ENCODE data around the gene SLC8A1.

The SLC8A1 gene

DNA sequence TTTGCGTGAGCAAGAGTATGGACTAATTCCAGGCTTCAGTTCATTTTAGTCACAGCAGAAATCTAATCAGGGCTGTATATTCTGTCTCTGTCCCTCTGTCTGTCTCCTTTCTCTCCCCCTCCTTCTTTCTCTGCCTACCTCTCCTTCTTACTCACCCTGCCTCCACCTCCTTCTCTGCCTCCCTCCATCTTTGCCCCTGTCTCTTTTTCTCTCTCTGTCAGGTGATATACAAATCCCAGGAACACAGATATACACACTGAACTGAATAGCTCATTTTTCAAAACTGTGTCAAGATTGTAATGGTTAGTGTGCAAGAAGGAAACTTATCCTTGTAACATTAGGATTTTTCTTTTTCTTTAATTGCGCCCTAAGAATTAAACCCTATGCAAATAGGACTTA, 32.5 kb downstream of the SLC8A1 start:
- DNase-seq = no peak

DNA sequence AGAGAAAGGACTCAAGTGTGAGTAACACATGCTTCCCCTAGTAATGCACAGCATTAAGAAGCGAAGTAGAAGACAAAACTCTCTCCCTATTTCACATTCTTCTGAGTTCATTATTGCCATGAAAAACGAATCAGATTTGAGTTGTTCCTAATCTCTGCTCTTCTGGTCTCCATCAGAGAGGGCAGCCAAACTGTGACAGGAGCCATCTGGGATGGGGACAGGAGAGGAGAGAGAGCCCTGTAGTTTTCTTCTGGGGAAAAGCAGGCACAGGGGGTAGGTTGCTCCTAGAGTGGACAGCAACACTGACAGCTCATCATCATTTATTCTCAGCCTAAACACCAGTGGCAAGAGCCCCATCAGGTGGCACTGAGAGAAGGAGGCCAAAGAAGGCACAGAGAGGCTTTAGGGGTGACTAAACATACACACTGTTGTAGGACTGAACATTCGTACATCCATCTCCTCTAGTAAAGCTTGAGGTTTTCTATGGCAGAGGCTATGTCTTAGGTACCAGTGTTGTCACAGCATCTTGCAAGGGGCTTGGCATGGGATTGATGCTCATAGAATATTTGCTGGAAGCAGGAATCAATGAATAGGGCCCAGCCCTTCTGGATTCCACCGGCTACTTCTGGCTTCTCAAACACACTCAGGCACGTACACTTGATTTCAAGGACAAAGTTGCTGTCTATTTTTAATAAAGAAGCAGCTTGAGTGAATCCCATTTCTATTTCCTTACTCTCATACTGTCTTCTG, 33.1 kb downstream of the SLC8A1 start:
- DNase-seq = no peak

DNA sequence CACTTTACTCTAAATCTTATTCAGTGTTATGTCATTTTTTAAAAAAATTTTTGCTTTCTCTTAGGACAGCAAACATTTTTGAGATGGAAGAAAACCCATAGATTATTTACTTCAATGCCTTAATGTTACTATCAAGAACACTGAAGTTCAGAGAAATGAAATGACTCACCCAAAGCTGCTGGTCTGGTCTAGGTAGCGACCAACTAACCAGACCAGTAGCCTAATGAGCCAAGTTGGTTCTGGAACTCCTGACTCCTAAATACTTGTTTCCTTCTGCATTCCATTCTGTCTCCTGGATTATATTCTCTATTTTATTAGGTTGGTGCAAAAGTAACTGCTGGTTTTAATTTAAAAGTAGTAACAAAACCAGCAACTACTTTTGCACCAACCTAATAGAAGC, 35.4 kb downstream of the SLC8A1 start:
- no peak for DNase-seq

- peak; percentile 80 for DNase-seq
Measured at GRCh38 chr2:40415391-40415790, 36.5 kb downstream of the SLC8A1 start.

DNA sequence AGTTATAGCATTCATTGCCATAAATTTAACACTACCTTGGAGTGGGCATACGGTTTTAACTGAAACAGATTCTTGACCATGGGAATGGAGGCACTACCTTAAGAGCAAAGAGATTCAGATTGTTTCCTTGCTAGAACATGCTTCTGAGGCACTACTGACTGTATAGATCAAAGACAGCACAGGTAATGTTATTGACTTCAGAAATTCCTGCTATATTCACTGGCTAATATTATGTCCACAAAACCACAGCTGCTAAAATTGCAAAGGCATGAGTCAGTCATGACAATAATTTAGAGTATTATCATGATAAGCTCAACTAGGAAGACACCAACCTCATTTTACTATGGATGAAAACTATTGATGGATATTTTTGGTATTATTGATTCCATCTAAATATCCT, 39.4 kb downstream of the SLC8A1 start:
- no peak for DNase-seq

DNA sequence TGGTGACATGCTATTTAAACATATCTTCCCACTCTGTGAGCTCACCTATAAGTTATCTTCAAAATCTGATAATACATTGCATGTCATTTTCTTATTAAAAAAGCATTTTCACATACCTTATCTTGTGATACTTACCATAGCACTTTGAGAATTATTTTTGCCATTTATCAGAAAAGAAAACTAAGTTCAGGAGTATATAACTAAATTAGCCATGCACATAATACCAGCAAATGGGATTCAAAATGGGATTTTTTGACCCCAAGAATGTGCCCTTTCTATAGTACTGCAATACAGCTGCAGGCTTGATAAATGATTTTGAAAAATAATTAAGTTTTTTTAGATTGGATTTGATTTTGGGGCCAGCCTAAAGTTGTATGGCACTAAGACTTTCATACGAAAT, 41.2 kb downstream of the SLC8A1 start:
- no peak for DNase-seq

DNA sequence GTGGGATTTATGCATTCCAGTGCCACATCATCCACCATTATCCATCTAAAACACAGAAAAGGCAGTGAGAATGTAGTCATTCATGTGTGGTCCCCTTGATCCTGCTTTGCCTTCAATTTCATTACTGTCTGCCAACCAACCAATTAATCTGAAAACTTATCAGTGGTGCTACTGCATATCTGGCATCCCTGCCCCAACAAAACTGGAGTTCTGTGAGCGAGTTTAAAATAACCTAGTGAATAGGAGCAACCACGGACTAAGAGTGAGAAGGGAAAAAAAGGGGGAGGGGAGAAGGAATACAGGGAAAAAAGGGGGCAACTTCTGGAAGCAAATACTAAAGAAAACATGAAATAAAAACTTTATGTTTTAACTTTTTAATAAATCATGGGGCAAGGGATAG, 42.2 kb downstream of the SLC8A1 start:
- no peak for DNase-seq

DNA sequence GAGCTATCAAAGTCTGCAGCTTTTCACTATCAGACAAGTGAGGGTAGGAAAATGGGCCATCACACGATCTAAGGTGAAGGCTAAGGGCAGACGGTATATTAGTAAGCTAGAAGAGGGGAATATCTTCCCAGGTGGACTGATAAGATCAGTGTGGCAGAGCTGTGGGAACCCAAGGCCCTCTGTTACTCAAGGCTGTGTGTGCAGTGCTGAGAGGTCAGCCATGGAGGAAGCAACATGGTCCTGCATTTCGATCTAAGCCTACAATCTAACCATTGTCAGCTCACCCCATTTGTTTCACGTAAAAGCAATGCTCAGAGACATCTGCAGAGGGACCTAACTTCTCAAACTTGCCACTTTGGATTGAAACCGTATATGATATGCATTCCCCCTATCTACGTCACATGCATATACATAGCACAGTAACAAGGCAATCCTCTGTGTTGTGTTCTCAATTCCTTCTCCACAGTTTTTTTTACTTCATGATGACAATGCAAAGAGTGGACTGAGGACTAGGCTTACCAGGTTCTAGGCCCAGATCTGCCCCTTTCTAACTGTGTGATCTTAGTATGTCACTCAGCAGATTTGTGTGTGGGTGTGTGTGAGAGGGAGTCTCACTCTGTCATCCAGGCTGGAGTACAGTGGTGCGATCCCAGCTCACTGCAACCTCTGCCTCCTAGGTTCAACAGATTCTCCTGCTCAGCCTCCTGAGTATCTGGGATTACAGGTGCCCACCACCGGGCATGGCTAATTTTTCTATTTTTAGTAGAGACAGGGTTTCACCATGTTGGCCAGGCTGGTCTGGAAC, 45.2 kb downstream of the SLC8A1 start:
- no peak for DNase-seq

GRCh38 chr2:40405465-40405864, 46.4 kb downstream of the SLC8A1 start:
- no peak for DNase-seq

- DNase-seq = no peak
Measured at GRCh38 chr2:40404517-40404916, 47.4 kb downstream of the SLC8A1 start.

DNA sequence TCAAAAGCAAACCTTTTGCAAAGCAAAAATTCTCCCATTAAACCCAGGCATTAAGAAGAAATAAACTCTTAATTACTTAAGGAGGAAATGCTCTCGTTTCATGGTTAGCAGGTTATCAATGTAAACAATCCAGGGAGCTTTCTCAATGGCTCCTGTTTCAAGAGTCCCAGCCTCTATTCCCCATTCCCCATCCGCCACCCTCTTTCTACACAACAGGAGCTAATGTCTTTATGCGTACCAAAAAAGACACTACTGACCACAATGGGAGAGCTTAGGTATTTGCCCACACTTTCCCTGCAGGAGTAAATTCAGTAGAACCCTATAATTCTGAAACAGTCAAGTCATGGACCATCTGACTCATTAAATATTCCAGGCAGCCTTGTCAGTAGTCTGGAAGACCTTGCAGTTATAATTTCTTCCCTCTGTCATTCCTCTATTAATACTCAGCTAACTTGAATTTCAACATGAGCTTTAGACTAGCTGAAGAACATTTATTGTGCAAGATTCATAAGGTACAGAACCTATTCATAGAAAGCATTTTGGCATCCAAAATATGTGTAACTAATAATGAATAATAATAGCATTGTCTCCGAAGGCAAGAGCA, 48.6 kb downstream of the SLC8A1 start:
- no peak for DNase-seq

GRCh38 chr2:40401896-40402295, 50.0 kb downstream of the SLC8A1 start:
- no peak for DNase-seq

- no peak for DNase-seq
Measured at GRCh38 chr2:40400336-40400953, 51.4 kb downstream of the SLC8A1 start.

- DNase-seq = no peak
Measured at GRCh38 chr2:40397765-40398164, 54.1 kb downstream of the SLC8A1 start.

DNA sequence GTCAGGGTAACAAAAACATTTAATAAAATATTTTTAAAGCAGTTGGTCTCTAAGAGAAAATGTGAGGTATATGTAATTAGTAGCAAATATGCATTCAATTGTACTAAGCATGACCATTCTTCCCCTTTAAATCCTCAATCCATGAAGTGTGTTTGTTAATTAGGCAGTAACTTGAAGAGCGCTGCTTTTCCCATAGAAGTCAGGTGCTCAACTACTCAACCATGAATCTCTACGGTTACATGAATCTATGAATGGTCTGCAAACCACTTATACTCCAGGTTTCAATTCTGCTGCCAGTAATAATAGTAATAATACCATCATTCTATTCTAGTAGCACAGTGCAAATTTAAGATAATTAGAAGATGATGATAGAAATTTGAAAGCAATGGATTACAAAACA, 55.8 kb downstream of the SLC8A1 start:
- DNase-seq = peak; percentile 84

DNA sequence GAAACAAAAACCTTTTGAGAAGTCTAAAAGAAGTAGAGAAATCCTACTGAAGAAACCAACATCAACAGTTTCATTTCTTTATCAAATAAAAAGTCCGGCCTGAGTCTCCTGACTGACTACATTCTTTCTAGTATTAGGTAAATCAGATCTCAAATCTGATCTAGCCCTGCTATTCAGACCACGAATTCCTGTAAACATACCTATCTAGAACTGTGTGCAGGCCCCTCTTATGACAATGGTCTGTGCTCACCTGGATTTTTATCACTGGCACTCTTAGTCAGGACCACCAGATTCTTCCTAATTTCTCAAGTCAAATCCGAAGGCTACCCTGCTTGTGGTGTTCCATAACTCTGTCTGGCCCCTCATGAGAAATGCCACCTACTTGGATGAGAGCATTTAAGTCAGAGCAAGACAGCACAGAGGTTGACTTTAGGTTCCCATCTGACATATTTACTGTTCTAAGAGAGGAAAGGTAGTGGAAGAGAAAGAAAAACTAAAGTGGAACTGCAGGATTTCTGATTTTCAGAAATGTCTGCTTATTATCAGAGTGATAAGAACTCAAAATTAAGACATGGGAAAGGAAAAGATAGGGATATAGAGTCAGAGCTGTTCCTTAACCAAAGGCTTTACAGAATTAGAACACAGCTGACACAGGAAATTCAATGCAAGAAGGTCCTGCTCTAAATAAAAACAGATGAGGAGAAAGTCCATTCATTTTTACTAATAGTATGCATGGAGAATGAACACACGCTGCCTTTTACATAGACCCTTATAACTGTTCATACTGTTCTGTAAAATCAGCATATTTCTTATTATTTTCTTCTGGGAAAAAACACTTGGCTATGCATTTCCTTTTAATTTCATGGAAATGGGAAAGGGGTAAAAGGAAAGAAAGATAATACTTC, 56.5 kb downstream of the SLC8A1 start:
- DNase-seq = no peak

DNA sequence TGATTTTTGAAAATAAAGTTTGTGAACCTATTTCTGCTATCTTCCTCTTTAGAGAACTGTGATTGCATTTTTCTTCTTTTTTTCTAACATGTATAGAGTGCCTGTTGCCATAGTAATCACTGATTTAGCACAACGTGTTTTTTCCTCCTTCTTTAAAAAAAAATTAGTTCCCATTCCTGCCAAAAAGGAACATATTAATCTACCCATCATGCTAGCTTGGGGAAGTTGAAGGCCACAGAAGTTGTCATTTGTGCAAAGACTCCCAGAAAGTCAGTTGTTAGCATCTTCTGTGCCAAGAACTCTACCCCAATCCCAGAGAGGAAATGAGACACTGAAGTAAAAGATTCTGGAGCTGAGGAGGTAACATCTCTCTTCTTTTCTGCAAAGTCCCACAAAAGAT, 57.3 kb downstream of the SLC8A1 start:
- no peak for DNase-seq

GRCh38 chr2:40394031-40394430, 57.9 kb downstream of the SLC8A1 start:
- DNase-seq = no peak

DNA sequence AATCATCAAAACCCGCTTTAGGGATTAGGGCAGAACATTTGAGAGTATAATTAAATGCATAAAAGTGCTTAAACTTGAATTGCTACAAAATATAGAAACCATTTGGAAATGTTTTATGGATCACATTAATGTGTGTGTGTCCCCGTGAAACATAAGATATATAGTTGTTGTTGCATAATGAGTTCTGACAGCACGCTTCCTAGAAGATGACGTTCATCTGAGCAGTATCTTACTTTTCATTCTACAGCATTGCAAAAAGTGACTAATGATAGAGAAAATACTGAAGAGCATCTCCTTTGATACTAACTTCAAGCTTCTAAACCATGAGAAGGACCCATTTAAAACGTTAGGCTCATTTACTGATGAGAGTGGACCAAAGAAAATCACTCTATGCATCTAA, 63.7 kb downstream of the SLC8A1 start:
- DNase-seq = no peak

DNA sequence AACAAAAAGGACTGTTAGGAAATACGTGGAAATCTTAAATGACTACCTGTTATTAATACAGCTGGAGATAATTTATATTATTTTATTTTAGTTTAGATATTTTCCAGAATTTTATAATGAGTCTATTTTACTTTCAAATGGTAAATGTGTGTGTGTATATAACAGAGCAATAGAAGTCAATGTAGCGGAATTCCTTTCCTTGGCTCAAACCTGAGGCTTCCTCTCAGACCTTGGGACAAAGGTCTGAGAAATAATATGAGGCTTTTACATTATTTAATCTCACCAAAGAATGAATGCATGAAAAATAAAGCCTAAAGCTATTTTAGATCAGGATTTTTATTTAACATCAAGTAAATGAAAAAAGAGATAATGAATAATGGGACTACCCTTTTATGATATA, 65.7 kb downstream of the SLC8A1 start:
- DNase-seq = no peak

- no peak for DNase-seq
Measured at GRCh38 chr2:40384714-40385113, 67.2 kb downstream of the SLC8A1 start.

- DNase-seq = no peak
Measured at GRCh38 chr2:40384233-40384632, 67.7 kb downstream of the SLC8A1 start.

GRCh38 chr2:40380721-40381120, 71.2 kb downstream of the SLC8A1 start:
- no peak for DNase-seq

Data from NCI-H187 treated with DMSO at 0.1 percent for 48 hours (cell line).